ENCODE results near the gene SH3GLB1.

Gene SH3GLB1

DNA sequence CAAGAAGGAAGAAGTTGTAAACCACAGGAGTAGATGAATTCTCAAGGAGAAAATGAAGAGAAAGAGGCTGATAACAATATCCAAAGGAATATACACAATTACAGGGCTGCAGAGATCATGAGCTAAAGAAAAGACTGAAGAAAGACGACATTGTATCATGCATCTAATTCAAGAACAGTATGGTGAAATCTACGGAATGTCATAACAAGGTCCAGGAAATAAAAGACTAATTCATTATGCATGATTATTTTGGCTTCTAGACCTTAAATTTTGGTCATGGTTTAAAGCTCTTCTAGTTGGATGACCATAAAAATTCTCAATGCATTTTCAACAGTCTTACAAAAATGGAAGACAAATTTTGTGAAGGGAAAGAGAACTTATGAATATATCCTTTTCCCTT lies 71.7 kb downstream of the SH3GLB1 start:
- no peaks in the 10 kb centered on the region for H3K79me2 ChIP-seq (ENCODE audit: control insufficient read depth, insufficient read depth, low read length)
- peak overlapping the region; percentile 8 for H2BK15ac ChIP-seq (replicated peaks; ENCODE audit: low read depth)
- no peak overlapping the region for H4K8ac ChIP-seq (ENCODE audit: low read depth, low read length)
- no peak overlapping the region for H3K4me2 ChIP-seq (ENCODE audit: low read length)
- no peak overlapping the region for H3K9ac ChIP-seq (ENCODE audit: low read length)
- H3K18ac ChIP-seq (ENCODE audit: low read length): no peak overlapping the region
- H3K4ac ChIP-seq (ENCODE audit: low read depth, low read length): no peak overlapping the region
- H4K5ac ChIP-seq (ENCODE audit: low read length): no peak overlapping the region
- H3K27me3 ChIP-seq (ENCODE audit: insufficient read depth, low read length, poor library complexity): no peaks in the 10 kb centered on the region
- no peak overlapping the region for H3K4me3 ChIP-seq (ENCODE audit: low read length)
- no peak overlapping the region for H2AK5ac ChIP-seq (ENCODE audit: low read length)
- no peak overlapping the region for H3K56ac ChIP-seq (ENCODE audit: low read length)
- H2BK120ac ChIP-seq (ENCODE audit: low read depth, low read length): peak overlapping the region; percentile 39
- H3K23ac ChIP-seq (ENCODE audit: low read length): no peak overlapping the region
- H3K4me1 ChIP-seq (ENCODE audit: control insufficient read depth, low read depth, low read length): peaks cover 12% of the 10 kb centered on the region
- H3K27ac ChIP-seq (ENCODE audit: low read depth, low read length): no peak overlapping the region
- WGBS (ENCODE audit: extremely low coverage, insufficient coverage, low lambda C conversion rate): no CpG with 5 or more reads among the region's 2 CpGs
- no peak overlapping the region for H2BK5ac ChIP-seq (ENCODE audit: low read length)
- no peaks in the 10 kb centered on the region for H3K36me3 ChIP-seq (ENCODE audit: control insufficient read depth, insufficient read depth, low read length)
- no peaks in the 10 kb centered on the region for H3K79me1 ChIP-seq (ENCODE audit: low read length)
- DNase-seq: no peak

DNA sequence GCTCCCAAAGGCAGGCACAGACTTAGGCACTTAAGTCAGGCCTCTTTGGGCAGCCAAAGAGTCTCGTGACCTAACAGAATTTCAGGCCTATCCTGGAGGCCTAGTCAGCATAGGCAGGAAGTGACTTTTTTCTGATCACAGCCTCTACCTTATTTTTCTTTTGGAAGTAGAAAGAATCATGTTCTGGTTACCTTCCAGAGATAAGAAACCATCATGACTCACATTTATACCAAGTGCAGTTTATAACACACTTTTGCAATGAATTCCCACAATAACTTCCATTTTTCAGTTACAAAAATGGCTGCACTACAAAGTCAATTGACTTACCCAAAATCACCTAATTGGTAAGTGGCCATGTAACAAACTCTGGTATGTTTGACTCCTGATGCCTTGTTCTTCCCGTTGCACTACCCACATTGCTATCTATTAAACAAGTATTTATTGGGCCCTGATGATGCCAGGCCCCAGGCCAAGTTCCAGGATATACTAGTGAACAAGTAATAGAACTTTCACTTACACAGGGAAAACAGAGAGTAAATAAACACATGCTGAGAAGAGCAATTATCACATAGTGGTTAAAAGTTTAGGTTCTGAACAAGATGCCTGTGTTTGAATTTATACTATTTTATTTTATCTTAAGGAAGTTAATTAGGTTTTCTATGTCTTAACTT lies 74.3 kb downstream of the SH3GLB1 start:
- H2AK5ac ChIP-seq (ENCODE audit: low read length): no peak overlapping the region
- no peak overlapping the region for H3K4me3 ChIP-seq (ENCODE audit: low read length)
- H4K5ac ChIP-seq (ENCODE audit: low read length): no peak overlapping the region
- no peaks in the 10 kb centered on the region for H3K79me2 ChIP-seq (ENCODE audit: control insufficient read depth, insufficient read depth, low read length)
- H2BK5ac ChIP-seq (ENCODE audit: low read length): no peak overlapping the region
- peaks cover 11% of the 10 kb centered on the region for H3K4me1 ChIP-seq (ENCODE audit: control insufficient read depth, low read depth, low read length)
- H3K79me1 ChIP-seq (ENCODE audit: low read length): no peaks in the 10 kb centered on the region
- H3K23ac ChIP-seq (ENCODE audit: low read length): no peak overlapping the region
- H3K27me3 ChIP-seq (ENCODE audit: insufficient read depth, low read length, poor library complexity): no peaks in the 10 kb centered on the region
- no peak overlapping the region for H3K56ac ChIP-seq (ENCODE audit: low read length)
- H2BK120ac ChIP-seq (ENCODE audit: low read depth, low read length): no peak overlapping the region
- H3K4ac ChIP-seq (ENCODE audit: low read depth, low read length): no peak overlapping the region
- WGBS (ENCODE audit: extremely low coverage, insufficient coverage, low lambda C conversion rate): no CpG with 5 or more reads among the region's 2 CpGs
- H2BK15ac ChIP-seq (replicated peaks; ENCODE audit: low read depth): no peak overlapping the region
- no peak overlapping the region for H3K18ac ChIP-seq (ENCODE audit: low read length)
- no peak overlapping the region for H3K9ac ChIP-seq (ENCODE audit: low read length)
- no peak overlapping the region for H3K27ac ChIP-seq (ENCODE audit: low read depth, low read length)
- no peak overlapping the region for H3K4me2 ChIP-seq (ENCODE audit: low read length)
- no peaks in the 10 kb centered on the region for H3K36me3 ChIP-seq (ENCODE audit: control insufficient read depth, insufficient read depth, low read length)
- no peak for DNase-seq
- H4K8ac ChIP-seq (ENCODE audit: low read depth, low read length): no peak overlapping the region

DNA sequence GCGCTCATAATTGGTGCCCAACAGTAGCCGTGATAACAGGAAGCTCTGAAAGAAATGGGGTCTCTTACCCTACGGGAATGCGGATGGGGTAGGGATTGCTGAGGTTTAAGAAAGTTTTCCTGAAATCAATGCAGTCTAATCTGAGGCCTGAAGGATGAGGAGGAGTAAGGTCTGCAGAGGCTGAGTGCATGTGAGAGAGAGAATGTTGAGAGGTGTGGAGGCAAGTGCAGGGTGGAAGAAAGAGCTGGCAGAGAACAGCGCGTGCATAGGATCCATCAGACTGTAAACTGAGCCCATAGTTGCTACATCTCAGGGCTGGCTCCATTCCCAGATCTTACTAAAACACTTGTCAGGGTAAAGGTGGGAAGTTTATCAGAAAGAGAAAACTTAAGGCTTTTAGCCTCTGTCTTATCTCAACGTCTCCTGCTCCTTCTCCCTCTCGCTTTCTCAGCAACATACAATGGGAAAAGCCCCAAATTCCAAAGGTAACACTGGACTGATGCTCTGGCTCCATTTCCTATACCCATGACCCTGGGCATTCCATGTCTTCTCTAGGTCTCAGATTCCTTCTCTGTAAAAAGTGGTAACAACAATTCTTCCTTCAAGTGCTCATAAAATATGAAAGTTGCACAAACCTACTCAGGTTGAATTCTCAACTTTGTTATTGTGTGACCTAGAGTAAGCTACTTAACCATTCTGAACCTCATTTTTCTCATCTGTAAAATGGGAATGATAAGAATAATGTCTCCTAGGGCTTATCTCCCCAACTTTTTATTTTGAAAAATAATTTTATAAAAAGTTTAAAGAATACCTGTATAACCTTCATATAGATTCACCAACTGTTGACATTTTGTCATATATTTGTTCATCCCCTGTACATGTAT lies 75.2 kb downstream of the SH3GLB1 start:
- no peak overlapping the region for H3K27ac ChIP-seq (ENCODE audit: low read depth, low read length)
- H3K9ac ChIP-seq (ENCODE audit: low read length): no peak overlapping the region
- peaks cover 7% of the 10 kb centered on the region for H3K4me1 ChIP-seq (ENCODE audit: control insufficient read depth, low read depth, low read length)
- H2AK5ac ChIP-seq (ENCODE audit: low read length): no peak overlapping the region
- no CpG with 5 or more reads among the region's 8 CpGs for WGBS (ENCODE audit: extremely low coverage, insufficient coverage, low lambda C conversion rate)
- no peaks in the 10 kb centered on the region for H3K36me3 ChIP-seq (ENCODE audit: control insufficient read depth, insufficient read depth, low read length)
- H3K79me1 ChIP-seq (ENCODE audit: low read length): no peaks in the 10 kb centered on the region
- no peak overlapping the region for H3K4me2 ChIP-seq (ENCODE audit: low read length)
- no peaks in the 10 kb centered on the region for H3K79me2 ChIP-seq (ENCODE audit: control insufficient read depth, insufficient read depth, low read length)
- H4K5ac ChIP-seq (ENCODE audit: low read length): no peak overlapping the region
- H3K18ac ChIP-seq (ENCODE audit: low read length): peak overlapping the region; percentile 12
- H3K23ac ChIP-seq (ENCODE audit: low read length): no peak overlapping the region
- H2BK5ac ChIP-seq (ENCODE audit: low read length): no peak overlapping the region
- H2BK15ac ChIP-seq (replicated peaks; ENCODE audit: low read depth): no peak overlapping the region
- DNase-seq: peak; percentile 45
- no peak overlapping the region for H3K4ac ChIP-seq (ENCODE audit: low read depth, low read length)
- no peak overlapping the region for H2BK120ac ChIP-seq (ENCODE audit: low read depth, low read length)
- H3K27me3 ChIP-seq (ENCODE audit: insufficient read depth, low read length, poor library complexity): no peaks in the 10 kb centered on the region
- no peak overlapping the region for H3K4me3 ChIP-seq (ENCODE audit: low read length)
- no peak overlapping the region for H4K8ac ChIP-seq (ENCODE audit: low read depth, low read length)
- no peak overlapping the region for H3K56ac ChIP-seq (ENCODE audit: low read length)

DNA sequence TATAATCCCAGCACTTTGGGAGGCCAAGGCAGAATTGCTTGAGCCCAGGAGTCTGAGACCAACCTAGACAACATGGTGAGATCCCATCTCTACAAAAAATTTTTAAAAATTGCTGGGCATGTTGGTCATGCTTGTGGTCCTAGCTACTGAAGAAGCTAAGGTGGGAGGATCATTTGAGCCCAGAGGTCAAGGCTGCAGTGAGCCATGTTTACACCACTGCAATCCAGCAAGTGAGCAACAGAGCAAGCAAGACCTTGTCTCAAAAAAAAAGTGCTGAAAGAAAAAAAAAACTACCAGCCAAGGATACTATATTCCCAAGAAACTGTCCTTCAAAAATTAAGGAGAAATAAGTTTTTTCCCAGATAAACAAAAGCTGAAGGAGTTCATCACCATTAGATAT lies 78.1 kb downstream of the SH3GLB1 start:
- Histone ChIP-seq H3K4ac (ENCODE audit: low read depth, low read length) (no peak overlapping the region), H3K56ac (ENCODE audit: low read length) (no peak overlapping the region), H3K4me1 (ENCODE audit: control insufficient read depth, low read depth, low read length) (no peaks in the 10 kb centered on the region), H3K36me3 (ENCODE audit: control insufficient read depth, insufficient read depth, low read length) (no peaks in the 10 kb centered on the region), H3K23ac (ENCODE audit: low read length) (no peak overlapping the region), H2BK5ac (ENCODE audit: low read length) (no peak overlapping the region), H3K27ac (ENCODE audit: low read depth, low read length) (no peak overlapping the region), H3K9ac (ENCODE audit: low read length) (no peak overlapping the region), H3K79me2 (ENCODE audit: control insufficient read depth, insufficient read depth, low read length) (no peaks in the 10 kb centered on the region), H2BK15ac (replicated peaks; ENCODE audit: low read depth) (no peak overlapping the region), H2AK5ac (ENCODE audit: low read length) (no peak overlapping the region), H2BK120ac (ENCODE audit: low read depth, low read length) (no peak overlapping the region), H3K4me2 (ENCODE audit: low read length) (no peak overlapping the region), H3K79me1 (ENCODE audit: low read length) (no peaks in the 10 kb centered on the region), H3K18ac (ENCODE audit: low read length) (no peak overlapping the region), H3K27me3 (ENCODE audit: insufficient read depth, low read length, poor library complexity) (no peaks in the 10 kb centered on the region), H3K4me3 (ENCODE audit: low read length) (no peak overlapping the region), H4K5ac (ENCODE audit: low read length) (no peak overlapping the region), H4K8ac (ENCODE audit: low read depth, low read length) (no peak overlapping the region)
- no peak for DNase-seq

DNA sequence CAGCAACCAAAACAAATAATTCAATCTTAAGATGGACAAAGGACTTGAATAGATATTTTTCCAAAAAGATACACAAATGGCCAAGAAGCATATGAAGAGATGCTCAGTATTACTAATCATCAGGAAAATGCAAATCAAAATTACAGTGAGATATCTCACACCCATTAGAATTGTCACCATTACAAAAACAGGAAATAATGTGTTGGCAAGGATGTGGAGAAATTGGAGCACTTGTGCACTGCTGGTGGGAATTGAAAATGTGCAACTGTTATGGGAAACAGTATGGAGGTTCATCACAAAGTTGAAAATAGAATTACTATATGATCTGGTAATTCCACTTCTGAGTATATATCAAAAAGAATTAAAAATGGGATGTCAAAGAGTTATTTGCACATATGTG lies 83.2 kb downstream of the SH3GLB1 start:
- no peak overlapping the region for H4K8ac ChIP-seq (ENCODE audit: low read depth, low read length)
- no peaks in the 10 kb centered on the region for H3K27me3 ChIP-seq (ENCODE audit: insufficient read depth, low read length, poor library complexity)
- no peak overlapping the region for H3K4me2 ChIP-seq (ENCODE audit: low read length)
- no peak overlapping the region for H3K9ac ChIP-seq (ENCODE audit: low read length)
- no peak overlapping the region for H4K5ac ChIP-seq (ENCODE audit: low read length)
- no peaks in the 10 kb centered on the region for H3K79me2 ChIP-seq (ENCODE audit: control insufficient read depth, insufficient read depth, low read length)
- DNase-seq: no peak
- H3K36me3 ChIP-seq (ENCODE audit: control insufficient read depth, insufficient read depth, low read length): no peaks in the 10 kb centered on the region
- H3K4ac ChIP-seq (ENCODE audit: low read depth, low read length): no peak overlapping the region
- H3K4me1 ChIP-seq (ENCODE audit: control insufficient read depth, low read depth, low read length): peaks cover under 1% of the 10 kb centered on the region
- no peak overlapping the region for H3K27ac ChIP-seq (ENCODE audit: low read depth, low read length)
- H2BK5ac ChIP-seq (ENCODE audit: low read length): no peak overlapping the region
- no peak overlapping the region for H3K18ac ChIP-seq (ENCODE audit: low read length)
- H3K79me1 ChIP-seq (ENCODE audit: low read length): no peaks in the 10 kb centered on the region
- no peak overlapping the region for H3K4me3 ChIP-seq (ENCODE audit: low read length)
- H2AK5ac ChIP-seq (ENCODE audit: low read length): no peak overlapping the region
- H2BK120ac ChIP-seq (ENCODE audit: low read depth, low read length): no peak overlapping the region
- H3K56ac ChIP-seq (ENCODE audit: low read length): no peak overlapping the region
- H3K23ac ChIP-seq (ENCODE audit: low read length): no peak overlapping the region
- no peak overlapping the region for H2BK15ac ChIP-seq (replicated peaks; ENCODE audit: low read depth)
